Activated T-helper 17 cell treated with anti-CD3 and anti-CD28 coated beads, Interleukin-2, amount 50 U/mL, for 72 hours (primary cell): ENCODE data around the gene RHBDF2. TPM values are rescaled to one million over a fixed set of nuclear protein-coding genes. Genes with fewer than 3 reads are reported as not detected.
"Not testable (repeated sequence)": the region's sequence is repeated elsewhere in the genome, so short reads cannot be mapped to it uniquely, and the experiment has no call there.

ENCODE experiments used
- ATAC-seq: fragments of 150-1000 bp; cut with Tn5 transposase; replicated peaks from 2 replicates; pipeline ENCODE4 v1.10.0; 2021; ENCODE audit warnings: mild to moderate bottlenecking, moderate library complexity
- H3K27ac Mint-ChIP-seq: one replicate; pipeline ENCODE4 v1.8.0; 2022; ENCODE audit warnings: mixed read lengths
- H3K27me3 Mint-ChIP-seq: one replicate; pipeline ENCODE4 v1.8.0; 2022; ENCODE audit warnings: mixed read lengths
- H3K36me3 Mint-ChIP-seq: one replicate; pipeline ENCODE4 v1.8.0; 2022; ENCODE audit warnings: low read depth, mild to moderate bottlenecking, mixed read lengths
- H3K4me1 Mint-ChIP-seq: one replicate; pipeline ENCODE4 v1.8.0; 2022; ENCODE audit warnings: mixed read lengths
- H3K4me3 Mint-ChIP-seq: one replicate; pipeline ENCODE4 v1.8.0; 2022; ENCODE audit warnings: mild to moderate bottlenecking, mixed read lengths
- H3K9me3 Mint-ChIP-seq: one replicate; pipeline ENCODE4 v1.8.0; 2022; ENCODE audit warnings: mixed read lengths
- total RNA-seq, 2 donors: library from RNA; stranded (reverse); gene quantifications; one replicate each; pipeline ENCODE4 v1.2.3, GENCODE V29; 2022

Gene RHBDF2
- total RNA-seq, 2 donors from 2014 or later, result 33.3 to 56.5 TPM

GRCh38 chr17:76521683-76522082 is 20.5 kb upstream of the RHBDF2 start:
- not testable (repeated sequence) for H3K27ac Mint-ChIP-seq, H3K4me1 Mint-ChIP-seq, H3K9me3 Mint-ChIP-seq, ATAC-seq, H3K4me3 Mint-ChIP-seq, H3K36me3 Mint-ChIP-seq, H3K27me3 Mint-ChIP-seq

- H3K27me3 Mint-ChIP-seq, result no peaks in the 10 kb centered on the region
- no peak overlapping the region for H3K27ac Mint-ChIP-seq
- ATAC-seq, result no peak
- H3K36me3 Mint-ChIP-seq, result no peaks in the 10 kb centered on the region
- no peaks in the 10 kb centered on the region for H3K9me3 Mint-ChIP-seq
- H3K4me1 Mint-ChIP-seq, result peaks cover 4% of the 10 kb centered on the region
- H3K4me3 Mint-ChIP-seq, result no peak overlapping the region
Observed at GRCh38 chr17:76521262-76521661, 20.0 kb upstream of the RHBDF2 start.

GRCh38 chr17:76519048-76519966 is 18.1 kb upstream of the RHBDF2 start:
- Mint-ChIP-seq H3K36me3 (no peaks in the 10 kb centered on the region), H3K27ac (peak overlapping the region; percentile 81), H3K27me3 (no peaks in the 10 kb centered on the region), H3K4me1 (peaks cover 6% of the 10 kb centered on the region), H3K9me3 (no peaks in the 10 kb centered on the region), H3K4me3 (no peak overlapping the region)
- no peak for ATAC-seq

GRCh38 chr17:76517638-76518038 is 16.4 kb upstream of the RHBDF2 start:
- Mint-ChIP-seq H3K4me3 (no peak overlapping the region), H3K27ac (peak overlapping the region; percentile 72), H3K9me3 (no peaks in the 10 kb centered on the region), H3K27me3 (no peaks in the 10 kb centered on the region), H3K4me1 (peaks cover 18% of the 10 kb centered on the region), H3K36me3 (no peaks in the 10 kb centered on the region)
- ATAC-seq, result no peak

- Mint-ChIP-seq H3K9me3 (no peaks in the 10 kb centered on the region), H3K4me1 (peaks cover 26% of the 10 kb centered on the region), H3K36me3 (no peaks in the 10 kb centered on the region), H3K4me3 (peak overlapping the region; percentile 64), H3K27ac (peak overlapping the region; percentile 85), H3K27me3 (no peaks in the 10 kb centered on the region)
- peak; percentile 91 for ATAC-seq
Observed at GRCh38 chr17:76515274-76515949, 14.2 kb upstream of the RHBDF2 start.

- H3K36me3 Mint-ChIP-seq, H3K9me3 Mint-ChIP-seq, ATAC-seq, H3K27me3 Mint-ChIP-seq: not testable (repeated sequence)
- peaks cover 26% of the 10 kb centered on the region for H3K4me1 Mint-ChIP-seq
- H3K27ac Mint-ChIP-seq, result peak overlapping the region; percentile 85
- H3K4me3 Mint-ChIP-seq, result peak overlapping the region; percentile 64
Observed at GRCh38 chr17:76514355-76514754, 13.1 kb upstream of the RHBDF2 start.

GRCh38 chr17:76513306-76513692 is 12.1 kb upstream of the RHBDF2 start:
- Mint-ChIP-seq H3K9me3 (no peaks in the 10 kb centered on the region), H3K36me3 (no peaks in the 10 kb centered on the region), H3K4me3 (peak overlapping the region; percentile 19), H3K27ac (peak overlapping the region; percentile 65), H3K27me3 (no peaks in the 10 kb centered on the region), H3K4me1 (peaks cover 21% of the 10 kb centered on the region)
- no peak for ATAC-seq

- H3K36me3 Mint-ChIP-seq, result no peaks in the 10 kb centered on the region
- H3K9me3 Mint-ChIP-seq, result no peaks in the 10 kb centered on the region
- H3K27ac Mint-ChIP-seq, result peak overlapping the region; percentile 65
- H3K4me3 Mint-ChIP-seq, result peak overlapping the region; percentile 19
- H3K27me3 Mint-ChIP-seq, result no peaks in the 10 kb centered on the region
- no peak for ATAC-seq
- peaks cover 21% of the 10 kb centered on the region for H3K4me1 Mint-ChIP-seq
Observed at GRCh38 chr17:76512366-76513305, 11.4 kb upstream of the RHBDF2 start.

- H3K27ac Mint-ChIP-seq, result peak overlapping the region; percentile 36
Observed at GRCh38 chr17:76511668-76512365, 10.6 kb upstream of the RHBDF2 start.

GRCh38 chr17:76510831-76511244 is 9.6 kb upstream of the RHBDF2 start:
- H3K27ac Mint-ChIP-seq, result no peak overlapping the region
- no peaks in the 10 kb centered on the region for H3K36me3 Mint-ChIP-seq
- no peak for ATAC-seq
- H3K9me3 Mint-ChIP-seq, result no peaks in the 10 kb centered on the region
- H3K4me3 Mint-ChIP-seq, result no peak overlapping the region
- H3K4me1 Mint-ChIP-seq, result peaks cover 21% of the 10 kb centered on the region
- no peaks in the 10 kb centered on the region for H3K27me3 Mint-ChIP-seq

More at GRCh38 chr17:76511668-76512365, 10.6 kb upstream of the RHBDF2 start:
- Mint-ChIP-seq H3K27me3 (no peaks in the 10 kb centered on the region), H3K4me1 (peaks cover 21% of the 10 kb centered on the region), H3K9me3 (no peaks in the 10 kb centered on the region), H3K4me3 (no peak overlapping the region), H3K36me3 (no peaks in the 10 kb centered on the region)
- ATAC-seq, result no peak

- peaks cover 16% of the 10 kb centered on the region for H3K4me1 Mint-ChIP-seq
- not testable (repeated sequence) for ATAC-seq, H3K36me3 Mint-ChIP-seq, H3K4me3 Mint-ChIP-seq, H3K9me3 Mint-ChIP-seq, H3K27me3 Mint-ChIP-seq, H3K27ac Mint-ChIP-seq
Observed at GRCh38 chr17:76508472-76509063, 7.3 kb upstream of the RHBDF2 start.

- Mint-ChIP-seq H3K4me3 (no peak overlapping the region), H3K9me3 (no peaks in the 10 kb centered on the region), H3K4me1 (peaks cover 5% of the 10 kb centered on the region), H3K27ac (no peak overlapping the region), H3K27me3 (no peaks in the 10 kb centered on the region), H3K36me3 (no peaks in the 10 kb centered on the region)
- ATAC-seq, result peak; percentile 88
Observed at GRCh38 chr17:76506408-76507345, 5.5 kb upstream of the RHBDF2 start.

- peaks cover 4% of the 10 kb centered on the region for H3K4me1 Mint-ChIP-seq
Observed at GRCh38 chr17:76504117-76504516, 2.9 kb upstream of the RHBDF2 start.

More at GRCh38 chr17:76504117-76504516, 2.9 kb upstream of the RHBDF2 start:
- H3K27ac Mint-ChIP-seq, result no peak overlapping the region
- no peaks in the 10 kb centered on the region for H3K36me3 Mint-ChIP-seq
- H3K4me3 Mint-ChIP-seq, result no peak overlapping the region
- no peaks in the 10 kb centered on the region for H3K27me3 Mint-ChIP-seq
- H3K9me3 Mint-ChIP-seq, result no peaks in the 10 kb centered on the region
- ATAC-seq, result no peak
